HepG2 (cell line): Measurements from ENCODE around the gene LILRB5. TPM values are rescaled to one million over a fixed set of nuclear protein-coding genes. Genes with fewer than 3 reads are reported as not detected.

Source experiments
- ATAC-seq: fragments of 200-7000 bp; cut with Tn5 transposase; 3 replicates; pipeline ENCODE4 v1.9.1; 2020; ENCODE audit warnings: mild to moderate bottlenecking, moderate library complexity
- BruUV-seq: library from RNA; stranded (reverse); fragments of 400-500 nt; replicated peaks from 2 replicates; lab custom pipeline; 2021; lab: Mats Ljungman, UMichigan
- CTCF ChIA-PET: fragments of 300-600 bp; formaldehyde crosslinking; extraction: SDS; loops from one replicate; lab custom pipeline; 2021; ENCODE audit warnings: low total read pairs, inconsistent platforms, low intra/inter-chr PET ratio; lab: Yijun Ruan, JAX
- POLR2A ChIA-PET: fragments of 350-600 bp; sonication (Branson Sonifier 250); formaldehyde crosslinking; loops from one replicate; lab custom pipeline; 2020; ENCODE audit warnings: antibody characterized with exemption, inconsistent platforms; lab: Yijun Ruan, JAX
- DNase-seq: peaks from one replicate; pipeline ENCODE4 v3.0.0-alpha.2; 2015; ENCODE audit warnings: low spot score
- FAIRE-seq: peaks from 3 replicates; lab custom pipeline; 2011; peaks lifted over from hg19 to GRCh38; lab: Jason Lieb, UNC
- H2AFZ ChIP-seq: one replicate; pipeline ENCODE4 v1.6.1; 2011; ENCODE audit warnings: low read length, inconsistent platforms
- H3K27ac ChIP-seq: fragments of 300-600 bp; 3 replicates; pipeline ENCODE4 v1.8.0; 2011; ENCODE audit warnings: mixed run types, mild to moderate bottlenecking, mixed read lengths, low read length, inconsistent platforms; ENCODE audit not compliant: insufficient read depth; ENCODE audit errors: extremely low read length
- H3K27me3 ChIP-seq, 2 experiments: fragments of 200-600 bp in 1 of 2; 2 replicates in 1 of 2; 3 replicates in 1 of 2; pipeline versions ENCODE4 v1.6.0 to v1.8.0; 2011; ENCODE audit warnings: low read length in 2 of 2, mild to moderate bottlenecking in 2 of 2, moderate library complexity in 2 of 2, inconsistent platforms in 1 of 2; ENCODE audit not compliant: insufficient read depth in 2 of 2, control insufficient read depth in 1 of 2
- H3K36me3 ChIP-seq, 2 experiments: fragments of 200-600 bp in 1 of 2; replicated peaks in 1 of 2; 2 replicates in 1 of 2; 3 replicates in 1 of 2; pipeline versions ENCODE4 v1.5.1 to v1.8.0; 2011; ENCODE audit warnings: low read length in 2 of 2, inconsistent platforms in 1 of 2; ENCODE audit not compliant: insufficient read depth in 2 of 2, control insufficient read depth in 1 of 2
- H3K4me1 ChIP-seq: 2 replicates; pipeline ENCODE4 v1.5.1; 2012; ENCODE audit warnings: low read length, inconsistent platforms; ENCODE audit not compliant: insufficient read depth
- H3K4me2 ChIP-seq: 2 replicates; pipeline ENCODE4 v1.6.0; 2011; ENCODE audit warnings: low read depth, low read length, inconsistent platforms
- H3K4me3 ChIP-seq, 3 experiments: fragments of 200-600 bp in 1 of 3; sonication (generic), shearing (Covaris generic) in 1 of 3; replicated peaks in 1 of 3; 2 replicates each; pipeline ENCODE4 v1.5.1; 2011 to 2016; ENCODE audit warnings: low read length in 3 of 3, inconsistent platforms in 2 of 3, low read depth in 2 of 3, mild to moderate bottlenecking in 2 of 3, control low read depth in 1 of 3, mixed read lengths in 1 of 3; ENCODE audit not compliant: insufficient read depth in 1 of 3
- H3K79me2 ChIP-seq: one replicate; pipeline ENCODE4 v1.6.1; 2011; ENCODE audit warnings: low read length, inconsistent platforms; ENCODE audit not compliant: insufficient read depth
- H3K9ac ChIP-seq: 2 replicates; pipeline ENCODE4 v1.6.0; 2011; ENCODE audit warnings: mild to moderate bottlenecking, low read depth, low read length, inconsistent platforms; ENCODE audit not compliant: insufficient read depth
- H3K9me3 ChIP-seq: 2 replicates; pipeline ENCODE4 v1.5.1; 2012; ENCODE audit warnings: mild to moderate bottlenecking, low read length
- H4K20me1 ChIP-seq: 2 replicates; pipeline ENCODE4 v1.6.0; 2011; ENCODE audit warnings: inconsistent platforms, mild to moderate bottlenecking, low read length, moderate library complexity; ENCODE audit not compliant: insufficient read depth
- ARNT2 ChIP-seq: sonication (generic); formaldehyde crosslinking; IDR thresholded peaks from 2 replicates; pipeline ENCODE4 v1.8.0; 2022; ENCODE audit warnings: mild to moderate bottlenecking, low read depth, missing genetic modification reagents, moderate library complexity
- FOXC1 ChIP-seq: sonication (generic); formaldehyde crosslinking; IDR thresholded peaks from 2 replicates; pipeline ENCODE4 v1.8.0; 2022; ENCODE audit warnings: mild to moderate bottlenecking, missing genetic modification reagents, borderline replicate concordance
- MEF2D ChIP-seq: sonication (generic); formaldehyde crosslinking; IDR thresholded peaks from 2 replicates; pipeline ENCODE4 v1.5.1; 2020; ENCODE audit warnings: mild to moderate bottlenecking, missing genetic modification reagents
- NPAS2 ChIP-seq: sonication (generic); formaldehyde crosslinking; IDR thresholded peaks from 2 replicates; pipeline ENCODE4 v1.8.0; 2022; ENCODE audit warnings: mild to moderate bottlenecking, missing genetic modification reagents, borderline replicate concordance
- POLR2A ChIP-seq, 2 experiments: IDR thresholded peaks; 2 replicates each; pipeline ENCODE4 v1.6.1; 2011; ENCODE audit warnings: low read depth in 2 of 2, low read length in 2 of 2, mild to moderate bottlenecking in 1 of 2, moderate library complexity in 1 of 2; ENCODE audit not compliant: insufficient read depth in 1 of 2
- POLR2AphosphoS5 ChIP-seq: IDR thresholded peaks from 2 replicates; pipeline ENCODE4 v1.6.1; 2012; ENCODE audit warnings: low read depth, low read length
- RBFOX2 ChIP-seq: fragments of 200-400 bp; formaldehyde crosslinking; IDR thresholded peaks from 2 replicates; pipeline ENCODE4 v1.6.1; 2017; ENCODE audit warnings: low read depth, mild to moderate bottlenecking, low read length
- RBM22 ChIP-seq: fragments of 200-400 bp; formaldehyde crosslinking; optimal IDR thresholded peaks from 2 replicates; pipeline ENCODE3; 2017; ENCODE audit warnings: mild to moderate bottlenecking, low read length, moderate library complexity
- ZNF407 ChIP-seq: sonication (generic); formaldehyde crosslinking; IDR thresholded peaks from one replicate; pipeline ENCODE4 v1.5.1; 2020; ENCODE audit warnings: mild to moderate bottlenecking, missing genetic modification reagents; ENCODE audit errors: not compliant biosample characterization
- ZNF672 ChIP-seq: sonication (generic); formaldehyde crosslinking; IDR thresholded peaks from 2 replicates; pipeline ENCODE4 v1.8.1; 2022; ENCODE audit warnings: missing genetic modification reagents
- ZNF83 ChIP-seq: sonication (generic); formaldehyde crosslinking; IDR thresholded peaks from 2 replicates; pipeline ENCODE4 v1.4.0; 2020; ENCODE audit warnings: missing genetic modification reagents, mild to moderate bottlenecking, borderline replicate concordance
- WGBS: methylation state at CpG from one replicate; pipeline ENCODE4 v1.1.6; 2017; ENCODE audit warnings: low lambda C conversion rate; 5-methylcytosine and 5-hydroxymethylcytosine counted together
- in situ Hi-C: cut with HindIII; loops from 2 replicates; pipeline ENCODE4 v1.10.0; 2017; ENCODE audit warnings: low pct_unique_long_range_greater_than_20kb; ENCODE audit not compliant: extremely low pct_ligation_motif_present
- intact Hi-C: fragments of 100-400 bp; cut with micrococcal nuclease; formaldehyde crosslinking; loops from one replicate; pipeline ENCODE4 v1.10.0; 2022; ENCODE audit not compliant: unreplicated experiment
- polyA plus RNA-seq, 8 experiments: library from polyadenylated mRNA; depleted of rRNA in 3 of 8; stranded (reverse) in 7 of 8; unstranded in 1 of 8; fragments of >200 nt; fragmentation: Illumina TruSeq in 4 of 8; extraction: Trizol in 4 of 8; gene quantifications; 2 replicates each; pipeline versions ENCODE4 v1.2.1 to v1.2.3, GENCODE V29; 2011 to 2016; ENCODE audit warnings: low read depth in 4 of 8, missing spikeins in 1 of 8, mixed read lengths in 1 of 8; ENCODE audit not compliant: insufficient read depth in 1 of 8
- total RNA-seq, 5 experiments: library from RNA; depleted of rRNA; stranded (reverse); fragments of >200 nt; fragmentation: Illumina TruSeq; extraction: Trizol; gene quantifications; 2 replicates each; pipeline ENCODE4 v1.2.3, GENCODE V29; 2016; ENCODE audit warnings: low read depth in 1 of 5

LILRB5 gene
- total and polyA plus RNA-seq, 2 of the 13 experiments (the other 11 are each of a cell fraction or from before 2014, with no cell fraction given) = not detected

GRCh38 chr19:54206030-54206830 lies 50.8 kb downstream of the LILRB5 start (continued):
- TF ChIP-seq RBFOX2 = 0 out of 2 replicates have a peak, but pooled peaks have one; percentile 29
- TF ChIP-seq, all 625 proteins: peak for 4

- ChIA-PET CTCF (no interaction called here), POLR2A (interaction anchor here (0.7 to 8.7 kb wide), 2 partner anchors 14 to 68 kb away, joined by 4 to 306 read pairs; partner anchors contain the start of genes MBOAT7 and TSEN34)
- H3K79me2 ChIP-seq = peaks cover 54% of the 10 kb centered on the region
- peak overlapping the region in 1 of 3 experiments; percentile 83; a peak in 1 of 6 replicates for H3K4me3 ChIP-seq
- H3K9me3 ChIP-seq = no peaks in the 10 kb centered on the region
- H3K4me1 ChIP-seq = peaks cover 89% of the 10 kb centered on the region
- H3K4me2 ChIP-seq = peak overlapping the region; percentile 87
- H3K36me3 ChIP-seq = peaks cover 24 to 68% of the 10 kb centered on the region in 2 experiments
- in situ Hi-C loops (no loop called here), intact Hi-C loops (loop anchor here (5.0 kb wide), 1 partner anchor 68 kb away; the partner anchor contains the start of gene CNOT3)
- H3K27ac ChIP-seq = no peak overlapping the region
- no TSS peak for BruUV-seq
- no peak overlapping the region for H2AFZ ChIP-seq
- peaks cover 81% of the 10 kb centered on the region for H4K20me1 ChIP-seq
- ATAC-seq (no peak), DNase-seq (no peak), FAIRE-seq (no peak)
- H3K27me3 ChIP-seq = no peaks in the 10 kb centered on the region; a peak in 1 of 5 replicates
- WGBS = 91% methylated on average over 4 of the region's 4 CpGs
- peak overlapping the region; percentile 20; the same call in 1 of the 2 replicates for H3K9ac ChIP-seq
- TF ChIP-seq MEF2D (CRISPR knock-in tag) (no peak), ZNF672 (CRISPR knock-in tag) (no peak), ZNF407 (CRISPR knock-in tag) (no peak), RBFOX2 (peak; percentile 35; the same call in 1 of the 2 replicates), ARNT2 (no peak), RBM22 (peak; percentile 39), FOXC1 (CRISPR knock-in tag) (no peak), ZNF83 (CRISPR knock-in tag) (no peak), POLR2AphosphoS5 (peak; percentile 16), POLR2A (IDR thresholded peaks at IDR 0.05; ENCODE audit: insufficient read depth in 1 of 2, low read depth in 2 of 2, low read length in 2 of 2) (peak in 1 of 2 experiments; percentile 4; a peak in 2 of 4 replicates), NPAS2 (CRISPR knock-in tag) (no peak)
These were observed 52.2 kb downstream of the LILRB5 start for GRCh38 chr19:54204767-54205468.
